Osteoblast (primary cell): Measurements from ENCODE around the gene CEP85L. TPM values are rescaled to one million over a fixed set of nuclear protein-coding genes. Genes with fewer than 3 reads are reported as not detected.

Experiments used
- DNase-seq: peaks from one replicate; pipeline ENCODE4 v3.0.0; 2011; ENCODE audit warnings: low spot score, mixed read lengths; ENCODE audit not compliant: insufficient read length; ENCODE audit errors: missing footprints
- H2AFZ ChIP-seq: 2 replicates; pipeline ENCODE4 v1.6.0; 2011; ENCODE audit warnings: mild to moderate bottlenecking, low read length
- H3K27ac ChIP-seq: 2 replicates; pipeline ENCODE4 v1.5.1; 2011; ENCODE audit warnings: mild to moderate bottlenecking, low read depth, low read length, moderate library complexity
- H3K27me3 ChIP-seq: 2 replicates; pipeline ENCODE4 v1.6.0; 2012; ENCODE audit warnings: mild to moderate bottlenecking, control low read depth, inconsistent platforms, low read length, moderate library complexity; ENCODE audit not compliant: insufficient read depth
- H3K36me3 ChIP-seq: 2 replicates; pipeline ENCODE4 v1.5.1; 2011; ENCODE audit warnings: mild to moderate bottlenecking, low read length, control low read depth, moderate library complexity; ENCODE audit not compliant: insufficient read depth
- H3K4me1 ChIP-seq: 2 replicates; pipeline ENCODE4 v1.5.1; 2011; ENCODE audit warnings: mild to moderate bottlenecking, low read length, control low read depth, moderate library complexity; ENCODE audit not compliant: insufficient read depth
- H3K4me2 ChIP-seq: 2 replicates; pipeline ENCODE4 v1.6.0; 2011; ENCODE audit warnings: mild to moderate bottlenecking, low read length; ENCODE audit not compliant: insufficient read depth
- H3K4me3 ChIP-seq: fragments of 200-600 bp; sonication (generic); 3 replicates; pipeline ENCODE4 v1.5.1; 2012; ENCODE audit warnings: mild to moderate bottlenecking, low read length, inconsistent platforms; ENCODE audit not compliant: insufficient read depth
- H3K79me2 ChIP-seq: 2 replicates; pipeline ENCODE4 v1.6.0; 2012; ENCODE audit warnings: mild to moderate bottlenecking, low read length, control low read depth, inconsistent platforms; ENCODE audit not compliant: insufficient read depth
- H3K9me3 ChIP-seq: 2 replicates; pipeline ENCODE4 v1.5.1; 2011; ENCODE audit warnings: low read depth, low read length, control low read depth
- H4K20me1 ChIP-seq: 2 replicates; pipeline ENCODE4 v1.6.0; 2012; ENCODE audit warnings: mild to moderate bottlenecking, low read length, control low read depth; ENCODE audit not compliant: insufficient read depth
- CTCF ChIP-seq: IDR thresholded peaks from 2 replicates; pipeline ENCODE4 v1.5.1; 2011; ENCODE audit warnings: mild to moderate bottlenecking, low read depth, low read length, moderate library complexity; ENCODE audit errors: extremely low read depth
- total RNA-seq: library from RNA; depleted of rRNA; stranded (reverse); fragments of >200 nt; gene quantifications from 2 replicates; pipeline ENCODE4 v1.2.3, GENCODE V29; 2012

The CEP85L gene
- total RNA-seq, 1 donor, result 15.2 TPM

DNA sequence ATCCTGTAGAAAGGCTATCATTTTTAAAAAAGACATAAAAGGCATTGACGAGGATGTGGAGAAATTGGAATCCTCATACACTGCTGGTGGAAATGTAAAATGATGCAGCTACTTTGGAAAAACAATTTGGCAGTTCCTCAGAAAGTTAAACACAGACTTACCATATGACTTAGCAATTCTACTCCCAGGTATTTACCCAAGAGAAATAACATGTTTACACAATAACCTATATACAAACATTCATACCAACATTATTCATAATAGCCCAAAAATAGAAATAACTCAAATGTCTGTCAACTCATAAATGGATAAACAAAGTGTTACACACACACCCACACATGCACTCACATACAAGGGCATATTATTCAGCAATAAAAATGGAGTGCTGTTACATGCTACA, 23.4 kb upstream of the CEP85L start:
- no peak for TF ChIP-seq CTCF

GRCh38 chr6:118672678-118673077, 21.3 kb upstream of the CEP85L start:
- Histone ChIP-seq H3K79me2 (no peaks in the 10 kb centered on the region), H4K20me1 (no peaks in the 10 kb centered on the region), H3K4me1 (peaks cover 16% of the 10 kb centered on the region), H3K9me3 (no peaks in the 10 kb centered on the region), H3K27ac (no peak overlapping the region), H2AFZ (no peak overlapping the region), H3K27me3 (no peaks in the 10 kb centered on the region), H3K36me3 (no peaks in the 10 kb centered on the region), H3K4me3 (no peak overlapping the region), H3K4me2 (no peak overlapping the region)
- no peak for TF ChIP-seq CTCF
- DNase-seq, result no peak

More for the DNA sequence above, 23.4 kb upstream of the CEP85L start:
- Histone ChIP-seq H2AFZ (no peak overlapping the region), H3K4me1 (peaks cover 10% of the 10 kb centered on the region), H4K20me1 (no peaks in the 10 kb centered on the region), H3K4me3 (no peak overlapping the region), H3K27me3 (no peaks in the 10 kb centered on the region), H3K4me2 (no peak overlapping the region), H3K79me2 (no peaks in the 10 kb centered on the region), H3K9me3 (no peaks in the 10 kb centered on the region), H3K36me3 (no peaks in the 10 kb centered on the region), H3K27ac (no peak overlapping the region)
- no peak for DNase-seq

DNA sequence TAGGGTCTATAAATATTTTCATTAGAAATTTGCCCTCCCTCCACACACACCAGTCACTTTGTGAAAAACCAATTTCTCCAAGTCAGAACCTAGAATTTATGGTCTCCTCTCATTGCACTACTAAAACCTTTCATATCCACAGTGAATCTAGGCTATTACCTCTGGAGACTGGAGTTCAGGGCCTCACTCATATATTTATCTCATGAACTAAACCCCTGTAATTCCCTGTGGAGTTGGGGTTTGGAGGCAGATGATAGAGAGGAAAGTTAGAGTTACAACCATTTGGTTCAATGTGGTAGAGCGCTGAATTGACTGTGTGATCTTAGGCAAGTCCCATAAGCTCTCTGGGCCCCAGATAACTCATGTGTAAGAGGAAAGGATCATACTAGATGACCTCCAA, 18.2 kb upstream of the CEP85L start:
- Histone ChIP-seq H2AFZ (no peak overlapping the region), H3K4me2 (no peak overlapping the region), H3K79me2 (no peaks in the 10 kb centered on the region), H4K20me1 (no peaks in the 10 kb centered on the region), H3K9me3 (no peaks in the 10 kb centered on the region), H3K4me3 (no peak overlapping the region), H3K4me1 (peaks cover 25% of the 10 kb centered on the region), H3K27me3 (no peaks in the 10 kb centered on the region), H3K36me3 (no peaks in the 10 kb centered on the region), H3K27ac (no peak overlapping the region)
- no peak for TF ChIP-seq CTCF
- DNase-seq, result no peak

DNA sequence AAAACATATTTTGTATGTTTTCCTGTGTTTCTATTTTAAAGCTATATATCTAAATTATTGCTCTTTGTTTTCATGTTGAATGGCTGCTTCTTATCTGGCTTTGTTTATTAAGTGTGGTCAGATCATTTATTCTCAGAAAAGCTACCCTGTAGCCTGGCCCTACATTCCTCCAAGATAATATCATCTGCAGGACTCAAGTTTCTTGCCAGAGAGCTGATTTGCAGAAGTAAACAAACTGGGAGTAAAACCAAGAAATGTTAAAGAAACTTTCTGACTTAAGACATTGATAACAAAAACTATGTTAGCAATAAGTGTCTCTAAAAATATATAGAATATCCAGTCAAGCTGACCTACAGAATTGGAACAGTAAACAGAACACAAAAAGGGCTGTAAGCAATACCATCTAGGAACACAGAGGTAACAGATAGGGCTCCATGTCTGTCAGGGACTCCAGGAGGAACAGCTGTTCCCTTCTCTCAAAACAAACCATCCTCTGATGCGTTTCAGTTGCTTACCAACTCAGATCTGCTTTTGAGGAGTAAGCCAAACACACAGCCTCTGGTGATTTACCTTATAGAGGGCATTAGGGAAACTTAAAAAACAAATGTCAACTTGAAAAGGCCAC, 17.5 kb upstream of the CEP85L start:
- no peak for TF ChIP-seq CTCF
- H3K9me3 ChIP-seq, result no peaks in the 10 kb centered on the region
- H3K4me2 ChIP-seq, result peak overlapping the region; percentile 21
- H3K79me2 ChIP-seq, result no peaks in the 10 kb centered on the region
- no peaks in the 10 kb centered on the region for H4K20me1 ChIP-seq
- H2AFZ ChIP-seq, result no peak overlapping the region
- H3K4me3 ChIP-seq, result no peak overlapping the region
- no peaks in the 10 kb centered on the region for H3K27me3 ChIP-seq
- no peak for DNase-seq
- H3K27ac ChIP-seq, result no peak overlapping the region
- H3K4me1 ChIP-seq, result peaks cover 25% of the 10 kb centered on the region
- H3K36me3 ChIP-seq, result no peaks in the 10 kb centered on the region
